Smooth muscle cell (in vitro differentiated cells): ENCODE results near the gene ZCCHC14. TPM values are rescaled to one million over a fixed set of nuclear protein-coding genes. Genes with fewer than 3 reads are reported as not detected.

ENCODE experiments used
- DNase-seq: peaks from one replicate; lab custom pipeline; 2025; ENCODE audit not compliant: unreplicated experiment; lab: John Stamatoyannopoulos, UW
- H2AFZ ChIP-seq: fragments of 200-600 bp; sonication (generic); 2 replicates; pipeline ENCODE4 v1.6.0; 2016; ENCODE audit warnings: antibody characterized with exemption, low read depth, mild to moderate bottlenecking
- H3F3A ChIP-seq: fragments of 200-600 bp; sonication (generic); 2 replicates; pipeline ENCODE4 v1.6.0; 2017; ENCODE audit warnings: antibody characterized with exemption, low read depth
- H3K27ac ChIP-seq: fragments of 200-600 bp; sonication (generic); 2 replicates; pipeline ENCODE4 v1.5.1; 2016; ENCODE audit warnings: low read depth, mild to moderate bottlenecking
- H3K27me3 ChIP-seq: fragments of 200-600 bp; sonication (generic); 2 replicates; pipeline ENCODE4 v1.6.1; 2016; ENCODE audit warnings: low read depth, mild to moderate bottlenecking
- H3K36me3 ChIP-seq: fragments of 200-600 bp; sonication (generic); 2 replicates; pipeline ENCODE4 v1.5.1; 2016; ENCODE audit warnings: low read depth
- H3K4me1 ChIP-seq: fragments of 200-600 bp; sonication (generic); 2 replicates; pipeline ENCODE4 v1.5.1; 2016; ENCODE audit warnings: low read depth
- H3K4me2 ChIP-seq: fragments of 200-600 bp; sonication (generic); 2 replicates; pipeline ENCODE4 v1.6.0; 2016; ENCODE audit warnings: mild to moderate bottlenecking
- H3K4me3 ChIP-seq: fragments of 200-600 bp; sonication (generic); 2 replicates; pipeline ENCODE4 v1.5.1; 2016; ENCODE audit warnings: mild to moderate bottlenecking
- H3K79me2 ChIP-seq: fragments of 200-600 bp; sonication (generic); 2 replicates; pipeline ENCODE4 v1.6.0; 2016; ENCODE audit warnings: low read depth, mild to moderate bottlenecking
- H3K9ac ChIP-seq: fragments of 200-600 bp; sonication (generic); 2 replicates; pipeline ENCODE4 v1.6.0; 2016; ENCODE audit warnings: low read depth
- H3K9me3 ChIP-seq: fragments of 200-600 bp; sonication (generic); replicated peaks from 2 replicates; pipeline ENCODE4 v1.5.1; 2016; ENCODE audit warnings: low read depth
- H4K20me1 ChIP-seq: fragments of 200-600 bp; sonication (generic); 2 replicates; pipeline ENCODE4 v1.6.0; 2016; ENCODE audit warnings: low read depth
- CTCF ChIP-seq: fragments of 200-600 bp; sonication (generic); IDR thresholded peaks from 2 replicates; pipeline ENCODE4 v1.5.1; 2017; ENCODE audit warnings: borderline replicate concordance, mild to moderate bottlenecking, antibody characterized with exemption; ENCODE audit not compliant: insufficient read depth, poor library complexity, severe bottlenecking
- WGBS: methylation state at CpG from one replicate; pipeline ENCODE4 v1.1.7; 2016; ENCODE audit warnings: low lambda C conversion rate; 5-methylcytosine and 5-hydroxymethylcytosine counted together
- polyA plus RNA-seq: library from polyadenylated mRNA; unstranded; fragments of >200 nt; fragmentation: Nextera tagmentation; extraction: Ambion mirVana; gene quantifications from 2 replicates; pipeline ENCODE4 v1.2.1, GENCODE V29; 2016
- total RNA-seq: library from RNA; depleted of rRNA; stranded (reverse); fragments of >200 nt; gene quantifications from 2 replicates; pipeline ENCODE4 v1.2.3, GENCODE V29; 2014

Gene ZCCHC14
- total and polyA plus RNA-seq, 2 experiments from 2014 or later: 4.6 to 8.5 TPM

DNA sequence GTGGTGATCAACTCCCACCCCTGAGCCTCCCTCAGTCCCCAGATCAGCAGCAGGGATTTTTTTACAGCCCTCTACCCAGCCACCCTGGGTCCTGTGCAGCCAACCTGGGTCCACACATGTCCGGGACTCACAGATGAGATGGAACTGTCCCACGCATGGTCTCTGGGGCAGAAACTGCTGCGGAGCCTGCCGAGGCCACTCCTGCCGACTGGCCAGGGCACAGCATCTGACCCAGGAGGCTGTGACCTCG lies 48.0 kb upstream of the ZCCHC14 start:
- no peaks in the 10 kb centered on the region for H3K79me2 ChIP-seq
- no peaks in the 10 kb centered on the region for H3F3A ChIP-seq
- H3K27me3 ChIP-seq: no peaks in the 10 kb centered on the region
- H3K4me2 ChIP-seq: peak overlapping the region; percentile 70
- H3K27ac ChIP-seq: peak overlapping the region; percentile 92
- no peak overlapping the region for H3K4me3 ChIP-seq
- H3K36me3 ChIP-seq: no peaks in the 10 kb centered on the region
- H4K20me1 ChIP-seq: no peaks in the 10 kb centered on the region
- 83% methylated on average over 6 of the region's 6 CpGs for WGBS
- no peaks in the 10 kb centered on the region for H3K9me3 ChIP-seq
- no peaks in the 10 kb centered on the region for H3K4me1 ChIP-seq
- DNase-seq: no peak
- no peak for TF ChIP-seq CTCF
- H3K9ac ChIP-seq: peak overlapping the region; percentile 63
- no peak overlapping the region for H2AFZ ChIP-seq

- no peaks in the 10 kb centered on the region for H3K36me3 ChIP-seq
- H3K4me1 ChIP-seq: no peaks in the 10 kb centered on the region
- TF ChIP-seq CTCF: no peak
- H2AFZ ChIP-seq: no peak overlapping the region
- no peaks in the 10 kb centered on the region for H3K27me3 ChIP-seq
- no peak for DNase-seq
- H3F3A ChIP-seq: no peaks in the 10 kb centered on the region
- H3K4me2 ChIP-seq: peak overlapping the region; percentile 70
- H3K9me3 ChIP-seq: peaks cover under 1% of the 10 kb centered on the region
- H3K9ac ChIP-seq: peak overlapping the region; percentile 63
- whole genome bisulfite sequencing: 67% methylated on average over 20 of the region's 20 CpGs
- no peaks in the 10 kb centered on the region for H3K79me2 ChIP-seq
- no peak overlapping the region for H3K4me3 ChIP-seq
- H4K20me1 ChIP-seq: no peaks in the 10 kb centered on the region
- H3K27ac ChIP-seq: peak overlapping the region; percentile 92
Measured at GRCh38 chr16:87540072-87540896, 47.5 kb upstream of the ZCCHC14 start.

DNA sequence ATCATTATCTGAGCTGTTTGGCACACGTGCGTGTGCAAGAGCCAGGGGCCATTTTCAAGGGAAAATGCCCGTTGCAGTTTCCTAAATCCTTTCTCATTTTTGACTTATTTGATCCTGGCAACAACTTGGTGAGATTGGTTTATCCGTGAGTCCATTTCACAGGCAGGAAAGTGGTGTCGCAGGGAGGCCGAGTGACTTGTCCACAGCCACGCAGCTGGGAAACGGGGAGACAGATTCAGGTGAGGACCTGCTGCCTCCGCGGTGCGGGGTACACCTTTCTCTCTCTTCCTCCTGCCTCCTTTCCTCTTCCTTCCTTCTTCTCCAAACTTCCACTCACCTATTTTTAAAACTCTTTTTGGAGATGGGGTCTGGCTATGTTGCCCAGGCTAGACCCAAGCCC lies 46.3 kb upstream of the ZCCHC14 start:
- no peaks in the 10 kb centered on the region for H3K36me3 ChIP-seq
- H3F3A ChIP-seq: no peaks in the 10 kb centered on the region
- no peaks in the 10 kb centered on the region for H3K79me2 ChIP-seq
- peak overlapping the region; percentile 51 for H3K27ac ChIP-seq
- no peaks in the 10 kb centered on the region for H4K20me1 ChIP-seq
- H3K9me3 ChIP-seq: peaks cover 3% of the 10 kb centered on the region
- no peak for DNase-seq
- no peak overlapping the region for H3K4me2 ChIP-seq
- 94% methylated on average over 11 of the region's 11 CpGs for WGBS
- no peaks in the 10 kb centered on the region for H3K4me1 ChIP-seq
- no peak overlapping the region for H3K9ac ChIP-seq
- no peaks in the 10 kb centered on the region for H3K27me3 ChIP-seq
- no peak overlapping the region for H3K4me3 ChIP-seq
- H2AFZ ChIP-seq: no peak overlapping the region
- no peak for TF ChIP-seq CTCF

GRCh38 chr16:87538594-87538993 lies 45.8 kb upstream of the ZCCHC14 start:
- H2AFZ ChIP-seq: no peak overlapping the region
- peaks cover 3% of the 10 kb centered on the region for H3K9me3 ChIP-seq
- H3K27ac ChIP-seq: peak overlapping the region; percentile 51
- no peak overlapping the region for H3K9ac ChIP-seq
- no peak for TF ChIP-seq CTCF
- no peaks in the 10 kb centered on the region for H3K4me1 ChIP-seq
- H4K20me1 ChIP-seq: no peaks in the 10 kb centered on the region
- no peaks in the 10 kb centered on the region for H3F3A ChIP-seq
- no peak overlapping the region for H3K4me2 ChIP-seq
- WGBS: 49% methylated on average over 11 of the region's 11 CpGs
- no peak overlapping the region for H3K4me3 ChIP-seq
- no peaks in the 10 kb centered on the region for H3K79me2 ChIP-seq
- DNase-seq: no peak
- H3K36me3 ChIP-seq: no peaks in the 10 kb centered on the region
- no peaks in the 10 kb centered on the region for H3K27me3 ChIP-seq
